NT2/D1 (cell line): ENCODE results near the gene PAK2.
"Not testable (repeated sequence)": the region's sequence is repeated elsewhere in the genome, so short reads cannot be mapped to it uniquely, and the experiment has no call there.

ENCODE experiments used
- SUZ12 ChIP-seq: IDR thresholded peaks from 2 replicates; pipeline ENCODE4 v1.6.1; 2011; ENCODE audit not compliant: insufficient read length, insufficient read depth; ENCODE audit errors: extremely low read depth
- YY1 ChIP-seq: IDR thresholded peaks from 2 replicates; pipeline ENCODE4 v1.6.1; 2011; ENCODE audit not compliant: insufficient read length, insufficient read depth
- ZNF274 ChIP-seq: IDR thresholded peaks from 2 replicates; pipeline ENCODE4 v1.6.1; 2011; ENCODE audit warnings: mild to moderate bottlenecking, low read depth, low read length

DNA sequence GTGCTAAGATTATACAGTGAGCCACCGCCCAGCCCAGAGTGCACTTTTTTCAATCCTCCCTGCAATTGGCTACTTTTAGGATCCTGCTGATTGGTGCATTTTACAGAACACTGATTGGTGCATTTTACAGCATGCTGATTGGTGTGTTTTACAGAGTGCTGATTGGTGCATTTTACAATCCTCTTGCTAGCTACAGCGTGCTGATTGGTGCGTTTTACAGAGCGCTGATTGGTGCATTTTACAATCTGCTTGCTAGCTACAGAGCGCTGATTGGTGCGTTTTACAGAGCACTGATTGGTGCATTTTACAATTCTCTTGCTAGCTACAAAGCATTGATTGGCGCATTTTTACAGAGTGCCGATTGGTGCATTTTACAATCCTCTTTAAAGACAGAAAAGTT lies 123.3 kb downstream of the PAK2 start:
- not testable (repeated sequence) for TF ChIP-seq ZNF274, YY1, SUZ12
